Measurements from ENCODE around the gene CD46.

The CD46 gene

DNA sequence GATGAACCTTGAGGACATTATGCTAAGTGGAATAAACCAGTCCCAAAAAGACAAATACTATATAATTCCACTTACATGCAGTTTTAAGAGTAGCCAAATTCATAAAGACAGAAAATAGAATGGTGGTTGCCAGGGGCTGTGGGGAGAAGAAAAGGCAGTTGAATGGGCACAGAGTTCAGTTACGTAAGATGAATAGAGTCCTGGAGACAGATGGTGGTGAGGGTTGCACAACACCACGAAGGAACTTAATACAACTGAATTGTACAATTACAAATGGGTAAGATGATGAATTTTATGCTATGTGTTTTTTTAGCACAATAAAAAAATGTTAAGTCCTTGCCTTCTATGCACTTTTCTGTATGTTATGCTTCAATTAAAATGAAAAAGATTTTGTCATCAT lies 92.5 kb downstream of the CD46 start:
- Histone ChIP-seq H3K4me1 (ENCODE audit: insufficient read depth, low read length) (peaks cover 35% of the 10 kb centered on the region), H3K9ac (ENCODE audit: low read length) (no peak overlapping the region), H3K9me3 (ENCODE audit: low read length) (no peaks in the 10 kb centered on the region), H3K27me3 (ENCODE audit: control insufficient read depth in 1 of 2, insufficient read depth in 2 of 2, low read length in 2 of 2) (no peaks in the 10 kb centered on the region), H3K27ac (ENCODE audit: low read depth, low read length) (no peak overlapping the region), H3K4me3 (ENCODE audit: low read depth in 1 of 2, low read length in 2 of 2) (no peak overlapping the region), H3K36me3 (ENCODE audit: insufficient read depth, low read length) (no peaks in the 10 kb centered on the region)

Measured in muscle layer of colon (tissue), 2 donors.